Endothelial cell of umbilical vein (primary cell): ENCODE results near the gene SH3GL1. TPM values are rescaled to one million over a fixed set of nuclear protein-coding genes. Genes with fewer than 3 reads are reported as not detected.
A peak's percentile ranks its signal among the peaks of the same experiment; 100 is the strongest.

Source experiments
- BruUV-seq: library from RNA; stranded (reverse); fragments of 400-500 nt; replicated peaks from 2 replicates; lab custom pipeline; 2021; lab: Mats Ljungman, UMichigan
- CTCF ChIA-PET: fragments of 300-600, 350-600 bp; sonication (Branson Sonifier 250); formaldehyde crosslinking; loops from one replicate; lab custom pipeline; 2021; ENCODE audit warnings: antibody characterized with exemption, inconsistent platforms; lab: Charles Lee
- POLR2A ChIA-PET: fragments of 300-600, 350-600 bp; sonication (Branson Sonifier 250); formaldehyde crosslinking; loops from one replicate; lab custom pipeline; 2021; ENCODE audit warnings: antibody characterized with exemption, inconsistent platforms; lab: Charles Lee
- DNase-seq: peaks from one replicate; pipeline ENCODE4 v3.0.0-alpha.2; 2011; ENCODE audit warnings: low read depth, low spot score
- FAIRE-seq: peaks from 2 replicates; lab custom pipeline; 2011; peaks lifted over from hg19 to GRCh38; lab: Jason Lieb, UNC
- H2AFZ ChIP-seq: 2 replicates; pipeline ENCODE4 v1.6.0; 2012; ENCODE audit warnings: low read depth, low read length, control low read depth, inconsistent platforms
- H3K27ac ChIP-seq: 2 replicates; pipeline ENCODE4 v1.5.1; 2011; ENCODE audit warnings: low read depth, mild to moderate bottlenecking, control low read depth, low read length, moderate library complexity; ENCODE audit not compliant: insufficient read depth
- H3K27me3 ChIP-seq, 2 experiments: 2 replicates each; pipeline versions ENCODE4 v1.6.0 to v1.6.1; 2011; ENCODE audit warnings: low read length in 2 of 2, mixed read lengths in 1 of 2; ENCODE audit not compliant: control insufficient read depth in 2 of 2, insufficient read depth in 2 of 2
- H3K36me3 ChIP-seq, 2 experiments: 2 replicates in 1 of 2; 3 replicates in 1 of 2; pipeline ENCODE4 v1.5.1; 2011; ENCODE audit warnings: low read length in 2 of 2, mild to moderate bottlenecking in 1 of 2, moderate library complexity in 1 of 2; ENCODE audit not compliant: control insufficient read depth in 2 of 2, insufficient read depth in 2 of 2; ENCODE audit errors: extremely low read depth in 1 of 2
- H3K4me1 ChIP-seq: 3 replicates; pipeline ENCODE4 v1.5.1; 2011; ENCODE audit warnings: mild to moderate bottlenecking, low read length; ENCODE audit not compliant: control insufficient read depth, insufficient read depth; ENCODE audit errors: extremely low read depth
- H3K4me2 ChIP-seq: 2 replicates; pipeline ENCODE4 v1.6.1; 2011; ENCODE audit warnings: low read length, control low read depth, mixed read lengths; ENCODE audit not compliant: insufficient read depth
- H3K4me3 ChIP-seq, 3 experiments: fragments of 200-600 bp in 1 of 3; sonication (generic), shearing (Covaris generic) in 1 of 3; replicated peaks in 1 of 3; 2 replicates each; pipeline ENCODE4 v1.5.1; 2011 to 2016; ENCODE audit warnings: control low read depth in 3 of 3, low read length in 3 of 3, mild to moderate bottlenecking in 2 of 3, inconsistent platforms in 1 of 3, low read depth in 1 of 3, moderate library complexity in 1 of 3; ENCODE audit not compliant: insufficient read depth in 1 of 3
- H3K79me2 ChIP-seq: 2 replicates; pipeline ENCODE4 v1.6.0; 2012; ENCODE audit warnings: low read length, inconsistent platforms; ENCODE audit not compliant: control insufficient read depth, insufficient read depth
- H3K9ac ChIP-seq: replicated peaks from 2 replicates; pipeline ENCODE3; 2011; ENCODE audit warnings: low read length, control low read depth; ENCODE audit not compliant: insufficient read depth; ENCODE audit errors: extremely low read depth
- H3K9me1 ChIP-seq: replicated peaks from 3 replicates; pipeline ENCODE4 v1.6.0; 2011; ENCODE audit warnings: mild to moderate bottlenecking, low read length; ENCODE audit not compliant: control insufficient read depth, insufficient read depth; ENCODE audit errors: extremely low read depth
- H3K9me3 ChIP-seq: replicated peaks from 2 replicates; pipeline ENCODE4 v1.5.1; 2012; ENCODE audit warnings: low read length, inconsistent platforms; ENCODE audit not compliant: control insufficient read depth, insufficient read depth
- H4K20me1 ChIP-seq: replicated peaks from 2 replicates; pipeline ENCODE3; 2011; ENCODE audit warnings: mild to moderate bottlenecking, low read length; ENCODE audit not compliant: control insufficient read depth, insufficient read depth; ENCODE audit errors: extremely low read depth
- CTCF ChIP-seq, 2 donors: IDR thresholded peaks; 1 replicate in 1 of 2; 2 replicates in 1 of 2; pipeline ENCODE4 v1.5.1; 2011; ENCODE audit warnings: low read length in 2 of 2, mild to moderate bottlenecking in 2 of 2, moderate library complexity in 2 of 2, control low read depth in 1 of 2, inconsistent platforms in 1 of 2, low read depth in 1 of 2; ENCODE audit not compliant: insufficient read depth in 1 of 2; ENCODE audit errors: extremely low read depth in 1 of 2
- EZH2 ChIP-seq: IDR thresholded peaks from 2 replicates; pipeline ENCODE4 v1.6.1; 2012; ENCODE audit warnings: borderline replicate concordance, low read depth, mild to moderate bottlenecking, moderate library complexity, low read length, inconsistent platforms; ENCODE audit not compliant: severe bottlenecking
- FOS ChIP-seq: IDR thresholded peaks from 2 replicates; pipeline ENCODE4 v1.6.1; 2011; ENCODE audit warnings: mild to moderate bottlenecking, low read length, moderate library complexity, borderline replicate concordance; ENCODE audit not compliant: insufficient read depth
- GATA2 ChIP-seq: IDR thresholded peaks from 2 replicates; pipeline ENCODE4 v1.7.0; 2011; ENCODE audit warnings: low read depth, mild to moderate bottlenecking, moderate library complexity, mixed read lengths, low read length; ENCODE audit not compliant: insufficient read length, insufficient read depth
- JUN ChIP-seq: IDR thresholded peaks from 2 replicates; pipeline ENCODE4 v1.6.1; 2011; ENCODE audit warnings: borderline replicate concordance, low read depth; ENCODE audit not compliant: insufficient read length, insufficient read depth
- MYC ChIP-seq: IDR thresholded peaks from one replicate; pipeline ENCODE4 v1.6.1; 2011; ENCODE audit warnings: mild to moderate bottlenecking, low read depth, low read length
- POLR2A ChIP-seq: IDR thresholded peaks from 2 replicates; pipeline ENCODE4 v1.6.1; 2012; ENCODE audit warnings: low read depth, mild to moderate bottlenecking, control low read depth, low read length
- POLR2AphosphoS5 ChIP-seq: IDR thresholded peaks from 2 replicates; pipeline ENCODE4 v1.6.1; 2012; ENCODE audit warnings: low read depth, mild to moderate bottlenecking, control low read depth, low read length, moderate library complexity; ENCODE audit not compliant: insufficient read depth
- dilution Hi-C: fragments of 300-500 bp; cut with MboI; formaldehyde crosslinking; loops from one replicate; pipeline ENCODE4 v1.15.0; 2019; ENCODE audit warnings: low sequenced_read_pairs; ENCODE audit not compliant: extremely low pct_ligation_motif_present
- intact Hi-C: fragments of 100-400 bp; cut with micrococcal nuclease; formaldehyde crosslinking; loops from one replicate; pipeline ENCODE4 v1.10.0; 2022
- polyA plus RNA-seq, 4 experiments: library from polyadenylated mRNA; depleted of rRNA in 3 of 4; stranded (reverse) in 3 of 4; unstranded in 1 of 4; fragments of >200 nt; gene quantifications; 2 replicates each; pipeline versions ENCODE4 v1.2.1 to v1.2.3, GENCODE V29; 2011 to 2012; ENCODE audit warnings: missing spikeins in 1 of 4
- total RNA-seq: library from RNA; stranded (reverse); gene quantifications from 2 replicates; pipeline ENCODE4 v1.2.3, GENCODE V29; 2021
- TF ChIP-seq, protein P1 (sequence below): IDR thresholded peaks from 2 replicates; pipeline ENCODE4 v1.6.1; 2011; ENCODE audit not compliant: insufficient read depth, insufficient read length

The SH3GL1 gene
- total and polyA plus RNA-seq, 2 donors (not counting 3 experiments of a cell fraction or from before 2014, with no cell fraction given) = 143 to 145 TPM

GRCh38 chr19:4375164-4376027 is 25.0 kb downstream of the SH3GL1 start:
- Histone ChIP-seq H3K27me3 (no peaks in the 10 kb centered on the region), H3K9me3 (no peaks in the 10 kb centered on the region)
- DNase-seq = peak; percentile 62

More at GRCh38 chr19:4375164-4376027, 25.0 kb downstream of the SH3GL1 start:
- no peak overlapping the region for H3K4me3 ChIP-seq
- peaks cover 96% of the 10 kb centered on the region for H3K79me2 ChIP-seq
- H2AFZ ChIP-seq = no peak overlapping the region
- H3K36me3 ChIP-seq = peaks cover 0 to 10% of the 10 kb centered on the region in 2 experiments
- ChIA-PET POLR2A (interaction anchor here (0.5 to 0.8 kb wide), 2 partner anchors 27 to 28 kb away, joined by 3 read pairs; partner anchors contain the start of gene CHAF1A), CTCF (interaction anchor here (1.0 to 8.7 kb wide), 6 partner anchors 10 to 26 kb away, joined by 4 to 105 read pairs (median 9); partner anchors contain the start of genes CHAF1A and SH3GL1)
- H3K4me1 ChIP-seq = peaks cover 49% of the 10 kb centered on the region
- dilution Hi-C loops = no loop called here
- H3K9me1 ChIP-seq = no peaks in the 10 kb centered on the region
- intact Hi-C loops = no loop called here
- no peaks in the 10 kb centered on the region for H4K20me1 ChIP-seq
- TF ChIP-seq JUN (peak; percentile 35), FOS (no peak), EZH2 (no peak), MYC (no peak), POLR2A (no peak), POLR2AphosphoS5 (no peak), GATA2 (no peak), CTCF (IDR thresholded peaks at IDR 0.05; ENCODE audit: extremely low read depth in 1 of 2, insufficient read depth in 1 of 2, low read depth in 1 of 2, low read length in 2 of 2) (peak; percentile 52 to 68)
- TF ChIP-seq, protein P1, sequence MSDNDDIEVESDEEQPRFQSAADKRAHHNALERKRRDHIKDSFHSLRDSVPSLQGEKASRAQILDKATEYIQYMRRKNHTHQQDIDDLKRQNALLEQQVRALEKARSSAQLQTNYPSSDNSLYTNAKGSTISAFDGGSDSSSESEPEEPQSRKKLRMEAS = no peak
- BruUV-seq = no TSS peak
- peak; percentile 89 for FAIRE-seq
- no peak overlapping the region for H3K4me2 ChIP-seq
- no peak overlapping the region for H3K9ac ChIP-seq
- H3K27ac ChIP-seq = peak overlapping the region; percentile 51
